ENCODE measurements around the gene CKS1B. TPM values are rescaled to one million over a fixed set of nuclear protein-coding genes. Genes with fewer than 3 reads are reported as not detected.

Gene CKS1B
- total RNA-seq, 2 donors from 2014 or later, result 145 to 229 TPM

- Histone ChIP-seq H3K9ac (ENCODE audit: extremely low read depth, low read length, poor library complexity, severe bottlenecking) (no peak overlapping the region), H3K4me3 (ENCODE audit: low read length) (no peak overlapping the region), H3K4me1 (ENCODE audit: control insufficient read depth, insufficient read depth, low read length) (peaks cover 9% of the 10 kb centered on the region), H3K36me3 (ENCODE audit: control insufficient read depth, insufficient read depth, low read length) (no peaks in the 10 kb centered on the region), H3K9me3 (ENCODE audit: control insufficient read depth, low read length) (no peaks in the 10 kb centered on the region), H3K27ac (ENCODE audit: low read depth, low read length) (no peak overlapping the region), H3K27me3 (ENCODE audit: control insufficient read depth, insufficient read depth, low read length, poor library complexity, severe bottlenecking) (no peaks in the 10 kb centered on the region)
- H3K4me3 Mint-ChIP-seq, result no peak overlapping the region
- peaks cover 19% of the 10 kb centered on the region for H3K4me1 Mint-ChIP-seq
- no peaks in the 10 kb centered on the region for H3K36me3 Mint-ChIP-seq (ENCODE audit: low read depth)
- H3K27me3 Mint-ChIP-seq (ENCODE audit: insufficient read depth), result no peaks in the 10 kb centered on the region
- no peaks in the 10 kb centered on the region for H3K9me3 Mint-ChIP-seq
- DNase-seq, result no peak
- no peak for TF ChIP-seq CTCF (conservative IDR thresholded peaks at IDR 0.05)
- no peak overlapping the region for H3K27ac Mint-ChIP-seq
- WGBS, 2 experiments (ENCODE audit: insufficient coverage in 1 of 2, insufficient read length in 1 of 2), result 80 to 93% methylated on average over 2 of the region's 2 CpGs
These were observed 32.2 kb downstream of the CKS1B start for GRCh38 chr1:155006601-155007101.

DNA sequence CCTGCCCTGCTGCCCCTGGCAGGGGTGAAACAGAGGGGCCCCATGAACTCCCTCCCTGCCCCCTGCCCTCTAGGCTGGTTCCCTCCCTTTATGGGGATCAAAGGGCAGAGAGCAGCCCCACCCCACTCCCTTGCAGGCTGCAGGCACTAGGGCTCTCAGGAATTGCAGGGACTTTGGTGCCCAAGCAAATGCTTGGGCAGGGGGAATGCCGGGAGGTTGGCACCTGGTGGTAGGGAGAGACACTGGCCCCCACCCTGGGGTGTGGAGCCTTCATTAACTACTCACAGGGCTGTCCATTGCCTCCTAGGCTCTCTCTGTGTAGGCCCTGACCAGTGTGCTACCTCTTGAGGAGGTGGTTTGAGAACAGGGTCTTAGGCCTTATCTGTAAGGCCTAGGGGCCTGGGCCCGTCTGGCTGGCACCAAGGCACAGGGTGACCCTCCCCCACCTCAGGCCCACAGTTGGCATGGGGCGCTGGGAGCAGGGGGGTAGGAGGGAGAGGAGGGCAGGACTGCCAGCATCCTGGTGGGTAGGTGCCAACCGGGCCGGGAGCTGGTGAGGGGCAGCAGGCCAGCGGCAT, 32.9 kb downstream of the CKS1B start:
- no peaks in the 10 kb centered on the region for H3K9me3 Mint-ChIP-seq
- peaks cover 20% of the 10 kb centered on the region for H3K4me1 Mint-ChIP-seq
- no peaks in the 10 kb centered on the region for H3K27me3 Mint-ChIP-seq (ENCODE audit: insufficient read depth)
- Histone ChIP-seq H3K36me3 (ENCODE audit: control insufficient read depth, insufficient read depth, low read length) (no peaks in the 10 kb centered on the region), H3K27ac (ENCODE audit: low read depth, low read length) (no peak overlapping the region), H3K9me3 (ENCODE audit: control insufficient read depth, low read length) (no peaks in the 10 kb centered on the region), H3K27me3 (ENCODE audit: control insufficient read depth, insufficient read depth, low read length, poor library complexity, severe bottlenecking) (no peaks in the 10 kb centered on the region), H3K9ac (ENCODE audit: extremely low read depth, low read length, poor library complexity, severe bottlenecking) (no peak overlapping the region), H3K4me1 (ENCODE audit: control insufficient read depth, insufficient read depth, low read length) (peaks cover 9% of the 10 kb centered on the region), H3K4me3 (ENCODE audit: low read length) (no peak overlapping the region)
- TF ChIP-seq CTCF (conservative IDR thresholded peaks at IDR 0.05), result no peak
- no peak overlapping the region for H3K4me3 Mint-ChIP-seq
- no peak for DNase-seq
- WGBS, 2 experiments (ENCODE audit: insufficient coverage in 1 of 2, insufficient read length in 1 of 2), result 89% methylated on average over 6 of the region's 6 CpGs; no CpG with 5 or more reads in 1 of the 2 experiments
- H3K36me3 Mint-ChIP-seq (ENCODE audit: low read depth), result no peaks in the 10 kb centered on the region
- no peak overlapping the region for H3K27ac Mint-ChIP-seq

GRCh38 chr1:155008015-155008941, 33.8 kb downstream of the CKS1B start:
- Histone ChIP-seq H3K9ac (ENCODE audit: extremely low read depth, low read length, poor library complexity, severe bottlenecking) (no peak overlapping the region), H3K4me3 (ENCODE audit: low read length) (no peak overlapping the region), H3K27me3 (ENCODE audit: control insufficient read depth, insufficient read depth, low read length, poor library complexity, severe bottlenecking) (no peaks in the 10 kb centered on the region), H3K9me3 (ENCODE audit: control insufficient read depth, low read length) (no peaks in the 10 kb centered on the region), H3K4me1 (ENCODE audit: control insufficient read depth, insufficient read depth, low read length) (peaks cover 9% of the 10 kb centered on the region), H3K36me3 (ENCODE audit: control insufficient read depth, insufficient read depth, low read length) (no peaks in the 10 kb centered on the region), H3K27ac (ENCODE audit: low read depth, low read length) (no peak overlapping the region)
- Mint-ChIP-seq H3K27me3 (ENCODE audit: insufficient read depth) (no peaks in the 10 kb centered on the region), H3K9me3 (no peaks in the 10 kb centered on the region), H3K27ac (no peak overlapping the region), H3K4me3 (no peak overlapping the region), H3K36me3 (ENCODE audit: low read depth) (peaks cover 5% of the 10 kb centered on the region), H3K4me1 (peaks cover 22% of the 10 kb centered on the region)
- no peak for TF ChIP-seq CTCF (conservative IDR thresholded peaks at IDR 0.05)
- DNase-seq, result no peak
- 90 to 93% methylated on average over 3 to 14 of the region's 16 CpGs for WGBS, 2 experiments (ENCODE audit: insufficient coverage in 1 of 2, insufficient read length in 1 of 2)

Data from endodermal cell (in vitro differentiated cells).